ENCODE data around the gene HSPA12B. TPM values are rescaled to one million over a fixed set of nuclear protein-coding genes. Genes with fewer than 3 reads are reported as not detected.

Gene HSPA12B
- total and polyA plus RNA-seq, 7 donors, result 4.0 to 9.7 (median 7.5) TPM

DNA sequence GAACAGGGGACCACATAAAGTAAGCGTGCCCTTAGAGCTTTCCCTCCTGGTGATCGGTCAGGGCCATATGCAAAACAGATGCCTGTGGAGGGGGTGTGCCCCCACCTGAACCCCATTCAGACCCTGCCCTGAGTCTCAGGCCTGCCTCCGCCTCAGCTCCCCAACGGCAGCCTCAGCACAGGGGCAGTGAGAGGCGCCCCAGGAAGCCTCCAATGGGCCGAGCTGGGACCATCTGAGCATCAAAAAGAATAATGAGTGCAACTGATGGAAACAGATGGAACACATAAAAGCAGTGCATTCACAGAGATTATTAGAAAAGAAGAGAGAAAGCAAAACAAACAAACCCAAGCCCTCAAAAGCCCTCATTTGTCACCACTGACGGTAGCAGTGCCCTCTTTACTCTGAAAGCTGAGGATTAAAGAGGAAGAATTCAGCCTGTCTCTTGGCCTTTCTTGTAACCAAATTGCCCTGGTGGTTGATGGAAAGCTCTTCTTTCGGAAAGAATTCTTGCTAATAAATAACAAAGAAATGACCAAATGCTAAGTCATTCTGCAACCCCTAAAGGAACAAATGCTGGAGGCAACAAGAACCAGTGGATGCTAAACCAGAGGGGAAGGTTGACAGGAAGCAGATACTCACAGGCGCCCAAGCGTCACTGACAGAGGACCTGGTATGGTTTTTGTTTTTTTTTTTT, 28.3 kb downstream of the HSPA12B start:
- H3K4me1 ChIP-seq, result no peaks in the 10 kb centered on the region
- no peaks in the 10 kb centered on the region for H3K36me3 ChIP-seq (ENCODE audit: insufficient read depth in 1 of 2, low read depth in 1 of 2)
- no peak for TF ChIP-seq CTCF (IDR thresholded peaks at IDR 0.05)
- ATAC-seq (no peak), DNase-seq (no peak)
- H3K27me3 ChIP-seq (ENCODE audit: insufficient read depth in 3 of 3, low read length in 2 of 3), result no peaks in the 10 kb centered on the region
- intact Hi-C loops (cut with DNase I), result no loop called here
- no peaks in the 10 kb centered on the region for H3K9me3 ChIP-seq
- 76 to 81% (median 77%) methylated on average over 10 of the region's 10 CpGs for WGBS, 3 donors
- no peak overlapping the region for H3K27ac ChIP-seq
- H3K4me3 ChIP-seq, result no peak overlapping the region

GRCh38 chr20:3763671-3764601, 31.5 kb downstream of the HSPA12B start:
- Histone ChIP-seq H3K9me3 (no peaks in the 10 kb centered on the region), H3K4me1 (peaks cover 7% of the 10 kb centered on the region), H3K27me3 (ENCODE audit: insufficient read depth in 3 of 3, low read length in 2 of 3) (no peaks in the 10 kb centered on the region), H3K36me3 (ENCODE audit: insufficient read depth in 1 of 2, low read depth in 1 of 2) (no peaks in the 10 kb centered on the region), H3K4me3 (no peak overlapping the region), H3K27ac (no peak overlapping the region)
- intact Hi-C loops (cut with DNase I), result no loop called here
- WGBS, 3 donors, result 77 to 89% (median 80%) methylated on average over 8 of the region's 8 CpGs
- no peak for DNase-seq
- TF ChIP-seq CTCF (IDR thresholded peaks at IDR 0.05), result no peak
- ATAC-seq, result no peak

- TF ChIP-seq CTCF (IDR thresholded peaks at IDR 0.05), result no peak
- no peak for ATAC-seq
- Histone ChIP-seq H3K27ac (no peak overlapping the region), H3K4me1 (peaks cover 10% of the 10 kb centered on the region), H3K9me3 (no peaks in the 10 kb centered on the region), H3K36me3 (ENCODE audit: insufficient read depth in 1 of 2, low read depth in 1 of 2) (no peaks in the 10 kb centered on the region), H3K27me3 (ENCODE audit: insufficient read depth in 3 of 3, low read length in 2 of 3) (no peaks in the 10 kb centered on the region), H3K4me3 (no peak overlapping the region)
- DNase-seq, result no peak
- WGBS, 3 donors, result 87 to 95% (median 93%) methylated on average over 3 of the region's 3 CpGs
- intact Hi-C loops (cut with DNase I), result no loop called here
Measured at GRCh38 chr20:3764659-3765058, 32.2 kb downstream of the HSPA12B start.

DNA sequence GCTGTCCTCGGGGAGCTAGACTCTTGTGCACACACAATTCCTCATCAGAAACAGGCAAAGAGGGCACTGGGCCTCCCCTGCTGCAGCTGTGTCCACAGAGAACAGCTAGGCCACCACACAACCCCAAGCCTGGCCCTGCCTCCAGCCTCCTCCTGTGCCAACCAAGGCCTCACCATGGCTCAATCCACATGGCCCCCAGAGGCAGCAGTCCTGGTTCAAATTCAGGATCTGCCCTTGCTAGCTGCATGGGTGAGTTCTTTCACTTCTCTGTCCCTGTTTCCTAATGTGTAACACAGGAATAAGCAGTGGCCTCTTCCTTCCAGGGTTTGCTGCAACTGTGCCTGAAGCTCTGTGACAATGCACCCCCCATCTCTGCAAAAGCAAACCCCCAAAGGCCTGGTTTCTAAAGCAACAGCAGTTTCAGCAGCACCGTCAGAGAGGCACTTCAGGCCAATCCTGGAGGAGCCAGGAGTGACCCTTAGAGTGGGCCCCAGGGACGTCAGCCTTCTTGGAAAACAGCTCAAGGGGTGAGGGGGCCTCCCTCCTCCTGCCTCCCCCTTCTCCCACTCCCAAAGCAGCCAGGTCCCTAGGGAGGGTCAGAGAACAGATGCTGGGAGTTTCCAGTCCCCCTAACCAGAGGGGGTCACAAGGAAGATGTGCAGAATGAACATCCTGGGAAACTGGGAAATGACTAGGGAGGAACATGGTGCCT, 32.8 kb downstream of the HSPA12B start:
- no peaks in the 10 kb centered on the region for H3K36me3 ChIP-seq (ENCODE audit: insufficient read depth in 1 of 2, low read depth in 1 of 2)
- H3K27me3 ChIP-seq (ENCODE audit: insufficient read depth in 3 of 3, low read length in 2 of 3), result no peaks in the 10 kb centered on the region
- DNase-seq, result no peak
- H3K4me1 ChIP-seq, result peaks cover 10% of the 10 kb centered on the region
- H3K9me3 ChIP-seq, result no peaks in the 10 kb centered on the region
- 63 to 74% (median 68%) methylated on average over 3 of the region's 3 CpGs for WGBS, 3 donors
- no peak for TF ChIP-seq CTCF (IDR thresholded peaks at IDR 0.05)
- ATAC-seq, result no peak
- no peak overlapping the region for H3K27ac ChIP-seq
- intact Hi-C loops (cut with DNase I), result no loop called here
- no peak overlapping the region for H3K4me3 ChIP-seq

Data from psoas muscle (tissue), 8 donors.